Left ventricle myocardium superior (tissue), 1 donor: ENCODE results near the gene SEZ6L2. TPM values are rescaled to one million over a fixed set of nuclear protein-coding genes. Genes with fewer than 3 reads are reported as not detected.

Experiments used
- ATAC-seq: fragments of 200-7000 bp; cut with Tn5 transposase; one replicate; pipeline ENCODE4 v1.9.1; 2020; ENCODE audit warnings: mild to moderate bottlenecking, moderate library complexity
- DNase-seq: peaks from one replicate; pipeline ENCODE4 v3.0.0-alpha.2; 2020
- intact Hi-C: fragments of 100-400 bp; cut with micrococcal nuclease; formaldehyde crosslinking; loops from one replicate; pipeline ENCODE4 v1.11.0; 2022
- total RNA-seq: library from RNA; stranded (reverse); fragmentation: NEBNext Ultra II Directional; extraction: Animal tissue kit (Norgen Biotek cat#: 25700); gene quantifications from one replicate; pipeline ENCODE4 v1.2.1, GENCODE V29; 2021
- donor health status: DM: no; HTN: yes; CAD: no; lungs with severe emphysema.

The SEZ6L2 gene
- total RNA-seq, 1 donor from 2014 or later: 0.22 TPM

- DNase-seq (peak; percentile 36), ATAC-seq (peak; percentile 7)
These were observed 36.9 kb downstream of the SEZ6L2 start for GRCh38 chr16:29862383-29862883.

DNA sequence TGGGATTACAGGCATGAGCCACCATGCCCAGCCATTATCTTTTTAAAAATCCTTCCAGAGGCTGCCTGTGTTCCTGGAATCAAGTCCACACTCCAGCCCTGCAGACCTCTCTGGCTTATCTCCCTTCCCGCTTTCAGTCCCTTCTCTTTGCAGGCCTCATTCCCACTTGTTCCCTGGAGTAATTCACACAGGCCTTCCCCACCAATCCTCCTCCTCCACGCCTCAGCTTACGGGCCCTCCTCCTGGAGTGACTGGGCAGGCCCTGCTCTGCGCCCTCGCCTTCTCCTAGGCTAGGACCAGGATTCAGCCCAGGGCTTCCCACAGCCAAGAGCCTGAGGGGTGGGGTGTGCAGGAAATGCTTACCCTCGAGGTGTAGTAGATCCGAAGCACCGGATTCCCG lies 39.1 kb downstream of the SEZ6L2 start:
- DNase-seq (peak; percentile 52), ATAC-seq (peak; percentile 10)
- intact Hi-C loops: no loop called here

More at GRCh38 chr16:29862383-29862883, 36.9 kb downstream of the SEZ6L2 start:
- intact Hi-C loops: no loop called here

GRCh38 chr16:29858974-29859373 lies 40.4 kb downstream of the SEZ6L2 start:
- intact Hi-C loops: no loop called here
- no peak for DNase-seq
- ATAC-seq: no peak

GRCh38 chr16:29858149-29858849 lies 41.1 kb downstream of the SEZ6L2 start:
- intact Hi-C loops: no loop called here
- ATAC-seq (no peak), DNase-seq (no peak)

GRCh38 chr16:29857133-29857760 lies 42.1 kb downstream of the SEZ6L2 start:
- no peak for DNase-seq
- no peak for ATAC-seq
- intact Hi-C loops: no loop called here

- ATAC-seq (no peak), DNase-seq (no peak)
- intact Hi-C loops: no loop called here
These were observed 44.7 kb downstream of the SEZ6L2 start for GRCh38 chr16:29854520-29855100.

GRCh38 chr16:29852654-29853053 lies 46.7 kb downstream of the SEZ6L2 start:
- peak; percentile 59 for ATAC-seq
- intact Hi-C loops: no loop called here
- no peak for DNase-seq

GRCh38 chr16:29850998-29851397 lies 48.4 kb downstream of the SEZ6L2 start:
- intact Hi-C loops: no loop called here
- DNase-seq (no peak), ATAC-seq (no peak)

- DNase-seq (no peak), ATAC-seq (peak; percentile 17)
These were observed 49.8 kb downstream of the SEZ6L2 start for GRCh38 chr16:29849505-29849904.

DNA sequence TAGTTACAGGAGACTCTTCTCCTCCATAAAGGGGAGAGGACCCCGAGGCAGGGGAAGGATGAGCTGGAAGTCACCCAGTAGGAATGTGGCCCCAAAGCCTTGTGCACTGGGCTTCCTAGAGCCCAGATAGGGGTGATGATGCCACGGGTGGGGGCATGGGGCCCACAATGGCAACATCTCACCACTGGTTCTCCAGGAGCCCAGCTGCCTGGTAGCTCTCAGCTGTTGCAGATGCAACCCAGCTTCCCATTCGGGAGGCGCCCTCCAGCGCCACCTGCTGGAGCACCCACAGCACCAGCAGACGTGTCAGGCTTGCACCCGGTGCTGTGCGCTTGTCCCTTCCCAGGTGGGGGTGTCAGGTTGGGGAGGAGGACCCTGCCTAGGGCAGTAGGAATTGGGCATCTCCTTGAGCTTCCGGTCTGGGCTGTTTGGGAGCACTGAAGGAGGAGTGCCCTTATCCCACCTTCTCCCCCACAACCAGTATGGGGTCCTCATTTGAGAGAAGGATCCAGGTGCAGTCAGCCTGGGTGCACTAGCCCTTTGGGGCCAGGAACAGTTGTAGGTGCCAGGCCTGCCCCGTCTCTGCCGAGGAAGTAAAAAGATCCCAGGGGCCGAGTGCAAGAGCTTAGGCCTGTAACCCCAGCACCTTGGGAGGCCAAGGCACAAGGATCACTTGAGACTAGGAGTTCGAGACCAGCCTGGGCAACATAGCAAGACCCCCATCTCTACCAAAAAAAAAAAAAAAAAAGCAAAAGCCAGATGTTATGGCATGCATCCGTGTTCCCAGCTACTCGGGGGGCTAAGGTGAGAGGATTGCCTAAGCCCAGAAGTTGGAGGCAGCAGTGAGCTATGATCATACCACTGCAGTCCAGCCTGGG lies 50.7 kb downstream of the SEZ6L2 start:
- peak; percentile 83 for ATAC-seq
- intact Hi-C loops: no loop called here
- DNase-seq: peak; percentile 87

More at GRCh38 chr16:29849505-29849904, 49.8 kb downstream of the SEZ6L2 start:
- intact Hi-C loops: no loop called here

- DNase-seq (no peak), ATAC-seq (no peak)
- intact Hi-C loops: no loop called here
These were observed 53.7 kb downstream of the SEZ6L2 start for GRCh38 chr16:29845656-29846055.

DNA sequence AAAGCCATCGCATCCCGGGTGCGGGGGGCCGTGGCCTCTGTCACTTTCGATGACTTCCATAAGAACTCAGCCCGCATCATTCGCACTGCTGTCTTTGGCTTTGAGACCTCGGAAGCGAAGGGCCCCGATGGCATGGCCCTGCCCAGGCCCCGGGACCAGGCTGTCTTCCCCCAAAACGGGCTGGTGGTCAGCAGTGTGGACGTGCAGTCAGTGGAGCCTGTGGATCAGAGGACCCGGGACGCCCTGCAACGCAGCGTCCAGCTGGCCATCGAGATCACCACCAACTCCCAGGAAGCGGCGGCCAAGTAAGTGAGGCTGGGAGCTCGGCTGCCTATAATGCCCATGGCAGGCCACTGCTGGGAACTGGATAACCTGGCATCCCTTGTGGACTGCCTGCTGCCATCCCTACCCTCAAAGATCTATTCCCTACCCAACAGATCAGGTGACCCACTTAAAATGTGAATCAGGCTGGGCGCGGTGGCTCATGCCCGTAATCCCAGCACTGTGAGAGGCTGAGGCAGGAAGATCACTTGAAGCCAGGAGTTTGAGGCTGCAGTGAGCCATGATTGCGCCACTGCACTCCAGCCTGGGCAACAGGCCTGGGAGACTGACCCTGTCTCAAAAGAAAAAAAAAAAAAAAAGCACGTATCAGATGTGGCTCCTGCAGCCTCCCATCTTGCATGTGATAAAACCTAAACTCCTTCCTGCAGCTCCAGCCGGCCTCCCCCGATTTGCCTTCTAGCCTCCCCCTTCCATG lies 54.6 kb downstream of the SEZ6L2 start:
- no peak for ATAC-seq
- intact Hi-C loops: no loop called here
- DNase-seq: peak; percentile 55

DNA sequence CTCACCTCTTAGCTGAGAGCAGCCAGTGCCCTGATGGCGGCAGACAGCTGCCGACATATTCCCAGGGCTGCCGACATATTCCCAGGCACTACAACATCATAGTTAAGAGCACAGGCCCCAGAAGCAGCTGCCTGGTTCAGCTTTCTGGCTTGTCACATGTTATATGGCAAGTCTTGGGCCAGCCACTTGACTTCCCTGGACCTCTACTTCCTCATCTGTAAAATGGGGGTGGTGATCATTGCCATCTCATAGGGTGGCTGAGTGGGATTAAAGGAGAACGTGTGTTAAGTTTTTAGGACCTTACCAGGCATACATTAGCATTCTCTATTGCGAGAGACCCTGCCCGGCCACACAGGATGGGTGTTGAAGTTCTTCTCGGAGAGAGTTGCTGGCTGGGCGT lies 55.4 kb downstream of the SEZ6L2 start:
- intact Hi-C loops: no loop called here
- no peak for ATAC-seq
- DNase-seq: no peak

- intact Hi-C loops: no loop called here
- no peak for DNase-seq
- no peak for ATAC-seq
These were observed 56.5 kb downstream of the SEZ6L2 start for GRCh38 chr16:29842732-29843346.

DNA sequence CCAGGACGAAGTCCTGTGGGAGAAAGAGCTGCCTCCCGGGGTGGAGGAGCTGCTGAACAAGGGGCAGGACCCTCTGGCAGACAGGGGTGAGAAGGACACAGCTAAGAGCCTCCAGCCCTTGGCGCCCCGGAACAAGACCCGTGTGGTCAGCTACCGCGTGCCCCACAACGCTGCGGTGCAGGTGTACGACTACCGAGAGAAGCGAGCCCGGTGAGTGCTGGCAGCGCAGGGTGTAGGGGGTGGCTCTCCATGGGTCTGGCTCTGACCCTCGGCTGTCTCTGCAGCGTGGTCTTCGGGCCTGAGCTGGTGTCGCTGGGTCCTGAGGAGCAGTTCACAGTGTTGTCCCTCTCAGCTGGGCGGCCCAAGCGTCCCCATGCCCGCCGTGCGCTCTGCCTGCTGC lies 57.7 kb downstream of the SEZ6L2 start:
- DNase-seq: no peak
- intact Hi-C loops: no loop called here
- ATAC-seq: no peak

DNA sequence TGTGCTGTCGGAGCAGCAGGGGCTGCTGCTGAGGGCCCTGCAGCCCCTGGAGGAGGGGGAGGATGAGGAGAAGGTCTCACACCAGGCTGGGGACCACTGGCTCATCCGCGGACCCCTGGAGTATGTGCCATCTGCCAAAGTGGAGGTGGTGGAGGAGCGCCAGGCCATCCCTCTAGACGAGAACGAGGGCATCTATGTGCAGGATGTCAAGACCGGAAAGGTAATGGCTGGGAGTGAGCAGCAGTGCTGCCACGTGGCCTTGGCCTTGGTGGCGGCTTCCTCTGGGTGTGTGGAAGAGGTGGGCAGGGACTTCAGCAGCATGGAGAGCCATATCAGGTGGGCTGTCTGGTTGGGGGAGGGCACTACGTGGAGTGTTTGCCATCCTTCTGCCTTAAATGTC lies 59.1 kb downstream of the SEZ6L2 start:
- no peak for ATAC-seq

GRCh38 chr16:29839822-29840221 lies 59.5 kb downstream of the SEZ6L2 start:
- peak; percentile 74 for ATAC-seq
- DNase-seq: no peak
- intact Hi-C loops: no loop called here

More for the DNA sequence above, 59.1 kb downstream of the SEZ6L2 start:
- intact Hi-C loops: no loop called here
- no peak for DNase-seq

DNA sequence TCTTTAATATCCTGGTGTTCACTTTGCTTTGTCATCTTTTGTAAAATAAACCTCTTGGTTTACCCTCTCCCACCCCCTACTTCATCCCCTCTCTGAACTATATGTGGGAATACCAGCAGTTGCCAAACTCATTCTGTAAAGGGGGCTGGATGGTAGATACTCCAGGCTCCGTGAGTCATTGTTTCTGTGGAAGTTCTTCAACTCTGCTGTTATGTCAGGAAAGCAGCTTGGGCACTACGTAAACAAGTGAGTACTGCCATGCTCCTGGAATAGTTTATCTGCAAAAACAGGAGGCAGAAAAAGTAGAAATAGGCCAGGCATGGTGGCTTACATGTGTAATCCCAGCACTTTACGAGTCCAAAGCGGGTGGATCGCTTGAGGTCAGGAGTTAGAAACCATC lies 61.5 kb downstream of the SEZ6L2 start:
- DNase-seq (no peak), ATAC-seq (no peak)
- intact Hi-C loops: no loop called here
